Esophagus squamous epithelium (tissue), 5 donors: ENCODE measurements around the gene NOTUM. TPM values are rescaled to one million over a fixed set of nuclear protein-coding genes. Genes with fewer than 3 reads are reported as not detected.

Experiments used
- DNase-seq: peaks from one replicate; lab custom pipeline; 2025; lab: John Stamatoyannopoulos, UW
- H3K27ac ChIP-seq, 4 donors: fragments of 200-600 bp; sonication (generic); one replicate each; pipeline ENCODE4 v1.5.1; 2016 to 2019; ENCODE audit warnings: mild to moderate bottlenecking in 1 of 4
- H3K27me3 ChIP-seq, 4 donors: fragments of 200-600 bp; sonication (generic); 1 replicate in 3 of 4; 2 replicates in 1 of 4; pipeline versions ENCODE4 v1.5.1 to v1.6.0; 2017 to 2021; ENCODE audit warnings: antibody characterized with exemption in 1 of 4
- H3K36me3 ChIP-seq, 3 donors: fragments of 200-600 bp; sonication (generic); one replicate each; pipeline ENCODE4 v1.5.1; 2016 to 2019
- H3K4me1 ChIP-seq, 3 donors: fragments of 200-600 bp; sonication (generic); one replicate each; pipeline ENCODE4 v1.5.1; 2017 to 2019
- H3K4me3 ChIP-seq, 4 donors: fragments of 200-600 bp; sonication (generic); 1 replicate in 3 of 4; 2 replicates in 1 of 4; pipeline ENCODE4 v1.5.1; 2016 to 2019; ENCODE audit warnings: mild to moderate bottlenecking in 2 of 4, moderate library complexity in 1 of 4
- H3K9me3 ChIP-seq, 3 donors: fragments of 200-600 bp; sonication (generic); one replicate each; pipeline ENCODE4 v1.5.1; 2016 to 2019
- POLR2A ChIP-seq, 4 donors: fragments of 450-650 bp; IDR thresholded peaks; one replicate each; pipeline ENCODE4 v1.6.1; 2017; ENCODE audit warnings: antibody characterized with exemption in 4 of 4, mild to moderate bottlenecking in 4 of 4, moderate library complexity in 3 of 4
- WGBS, 2 donors: methylation state at CpG; one replicate each; pipeline ENCODE4 v1.1.5; 2018; 5-methylcytosine and 5-hydroxymethylcytosine counted together
- intact Hi-C: fragments of 100-400 bp; cut with DNase I; formaldehyde crosslinking; loops from one replicate; pipeline ENCODE4 v1.15.0; 2022
- total RNA-seq, 4 donors: library from RNA; depleted of rRNA; stranded (reverse); fragments of >200 nt; gene quantifications; one replicate each; pipeline ENCODE4 v1.1.0, GENCODE V29; 2016
- TF ChIP-seq, protein P1 (sequence below), 6 experiments: fragments of 450-650 bp in 4 of 6; fragments of 200-600 bp in 2 of 6; sonication (generic) in 2 of 6; IDR thresholded peaks; one replicate each; pipeline ENCODE4 v1.5.1; 2016 to 2019; ENCODE audit warnings: antibody characterized with exemption in 6 of 6, mild to moderate bottlenecking in 4 of 6, moderate library complexity in 4 of 6
- donor health status: DM: yes; HTN: yes; CAD: no.

Gene NOTUM
- under 1 TPM in 3 of 4 donors, not detected in 1; 0.11 to 0.94 (median 0.19) TPM for total RNA-seq

DNA sequence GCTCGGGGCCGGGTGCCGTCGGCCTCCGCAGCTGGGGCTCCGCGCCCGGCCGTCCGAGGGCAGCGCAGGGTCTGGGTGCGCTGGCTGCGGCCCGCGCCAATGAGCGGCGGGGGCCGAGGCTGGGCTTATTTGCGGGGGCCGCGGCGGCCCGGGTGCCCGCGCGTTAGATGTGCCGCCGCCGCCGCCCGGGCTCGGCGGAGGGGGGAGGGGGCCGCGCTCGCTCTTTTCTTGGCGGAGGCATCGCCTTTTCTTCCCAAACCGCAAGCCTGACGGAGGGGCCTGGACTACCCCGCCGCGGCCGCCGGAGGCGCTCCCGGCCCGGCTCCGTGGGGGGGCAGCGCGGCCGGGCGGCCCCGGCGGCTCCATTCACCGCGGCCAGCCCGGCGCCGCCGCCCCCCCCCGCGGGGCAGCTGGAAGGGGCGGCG lies at the start of gene NOTUM:
Gene NOTUM, minus strand, starts transcription at position 101 of the 425 bp plus-strand sequence. CDS start 278 bp downstream, outside the sequence.
- intact Hi-C loops: no loop called here
- Histone ChIP-seq H3K36me3 (no peaks in the 10 kb centered on the region), H3K27me3 (peaks cover 17 to 93% (median 24%) of the 10 kb centered on the region in 4 donors), H3K9me3 (no peaks in the 10 kb centered on the region), H3K27ac (no peak within 1 kb of the TSS), H3K4me1 (peaks cover 12 to 48% (median 32%) of the 10 kb centered on the region in 3 donors), H3K4me3 (peak within 1 kb of the TSS; percentile 29 to 72 (median 42))
- TF ChIP-seq, protein P1, sequence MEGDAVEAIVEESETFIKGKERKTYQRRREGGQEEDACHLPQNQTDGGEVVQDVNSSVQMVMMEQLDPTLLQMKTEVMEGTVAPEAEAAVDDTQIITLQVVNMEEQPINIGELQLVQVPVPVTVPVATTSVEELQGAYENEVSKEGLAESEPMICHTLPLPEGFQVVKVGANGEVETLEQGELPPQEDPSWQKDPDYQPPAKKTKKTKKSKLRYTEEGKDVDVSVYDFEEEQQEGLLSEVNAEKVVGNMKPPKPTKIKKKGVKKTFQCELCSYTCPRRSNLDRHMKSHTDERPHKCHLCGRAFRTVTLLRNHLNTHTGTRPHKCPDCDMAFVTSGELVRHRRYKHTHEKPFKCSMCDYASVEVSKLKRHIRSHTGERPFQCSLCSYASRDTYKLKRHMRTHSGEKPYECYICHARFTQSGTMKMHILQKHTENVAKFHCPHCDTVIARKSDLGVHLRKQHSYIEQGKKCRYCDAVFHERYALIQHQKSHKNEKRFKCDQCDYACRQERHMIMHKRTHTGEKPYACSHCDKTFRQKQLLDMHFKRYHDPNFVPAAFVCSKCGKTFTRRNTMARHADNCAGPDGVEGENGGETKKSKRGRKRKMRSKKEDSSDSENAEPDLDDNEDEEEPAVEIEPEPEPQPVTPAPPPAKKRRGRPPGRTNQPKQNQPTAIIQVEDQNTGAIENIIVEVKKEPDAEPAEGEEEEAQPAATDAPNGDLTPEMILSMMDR (IDR thresholded peaks at IDR 0.05): peak in 2 of 6 experiments; percentile 8 to 25
- TF ChIP-seq POLR2A (IDR thresholded peaks at IDR 0.05): no peak
- no peak for DNase-seq
- WGBS, 2 donors: no CpG with 5 or more reads among the region's 65 CpGs

DNA sequence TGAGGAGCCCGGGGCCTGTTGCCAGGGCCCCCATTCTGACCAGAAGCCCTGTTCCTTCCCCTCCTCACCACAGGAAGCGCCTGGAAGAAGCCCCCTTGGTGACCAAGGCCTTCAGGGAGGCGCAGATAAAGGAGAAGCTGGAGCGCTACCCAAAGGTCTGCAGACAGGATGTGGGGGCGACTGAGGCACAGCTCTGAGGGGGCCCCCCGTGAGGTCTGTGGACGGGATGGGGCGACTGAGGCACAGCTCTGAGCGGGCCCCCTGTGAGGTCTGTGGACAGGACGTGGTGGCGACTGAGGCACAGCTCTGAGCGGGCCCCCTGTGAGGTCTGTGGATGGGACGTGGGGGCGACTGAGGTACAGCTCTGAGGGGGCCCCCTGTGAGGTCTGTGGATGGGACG lies 48.4 kb upstream of the NOTUM start:
- WGBS, 2 donors: 60 to 80% methylated on average over 1 to 7 of the region's 15 CpGs
- Histone ChIP-seq H3K27me3 (no peaks in the 10 kb centered on the region), H3K36me3 (peaks cover 0 to 35% (median 0%) of the 10 kb centered on the region in 3 donors), H3K9me3 (no peaks in the 10 kb centered on the region), H3K4me3 (no peak overlapping the region), H3K4me1 (peaks cover 5 to 48% (median 16%) of the 10 kb centered on the region in 3 donors), H3K27ac (no peak overlapping the region)
- intact Hi-C loops: no loop called here
- DNase-seq: no peak
- TF ChIP-seq, protein P1 (IDR thresholded peaks at IDR 0.05): no peak
- no peak for TF ChIP-seq POLR2A (IDR thresholded peaks at IDR 0.05)

DNA sequence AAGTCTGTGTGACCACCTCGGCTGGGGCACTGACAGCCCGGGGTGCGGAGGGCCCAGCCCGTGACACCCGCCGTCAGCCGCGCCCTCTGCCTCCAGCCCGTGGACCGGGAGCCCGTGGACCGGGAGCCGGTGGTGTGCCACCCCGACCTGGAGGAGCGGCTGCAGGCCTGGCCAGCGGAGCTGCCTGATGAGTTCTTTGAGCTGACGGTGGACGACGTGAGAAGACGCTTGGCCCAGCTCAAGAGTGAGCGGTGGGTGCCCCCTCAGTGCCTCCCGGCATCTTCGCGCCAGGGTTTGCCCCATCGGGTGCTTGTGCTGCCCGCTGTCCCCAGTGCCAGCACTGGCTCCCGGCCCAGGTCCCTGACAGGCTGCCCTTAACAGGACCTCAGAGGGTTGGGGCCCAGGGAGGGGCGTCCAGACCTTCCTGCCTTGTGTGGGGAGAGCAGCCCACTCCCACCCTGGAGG lies 48.0 kb upstream of the NOTUM start:
- DNase-seq: no peak
- peaks cover 2 to 48% (median 18%) of the 10 kb centered on the region in 3 donors for H3K4me1 ChIP-seq
- no CpG with 5 or more reads among the region's 28 CpGs for WGBS, 2 donors
- no peak overlapping the region for H3K27ac ChIP-seq
- H3K36me3 ChIP-seq: peaks cover 0 to 35% (median 0%) of the 10 kb centered on the region in 3 donors
- TF ChIP-seq POLR2A (IDR thresholded peaks at IDR 0.05): no peak
- no peaks in the 10 kb centered on the region for H3K9me3 ChIP-seq
- no peaks in the 10 kb centered on the region for H3K27me3 ChIP-seq
- intact Hi-C loops: no loop called here
- H3K4me3 ChIP-seq: no peak overlapping the region

DNA sequence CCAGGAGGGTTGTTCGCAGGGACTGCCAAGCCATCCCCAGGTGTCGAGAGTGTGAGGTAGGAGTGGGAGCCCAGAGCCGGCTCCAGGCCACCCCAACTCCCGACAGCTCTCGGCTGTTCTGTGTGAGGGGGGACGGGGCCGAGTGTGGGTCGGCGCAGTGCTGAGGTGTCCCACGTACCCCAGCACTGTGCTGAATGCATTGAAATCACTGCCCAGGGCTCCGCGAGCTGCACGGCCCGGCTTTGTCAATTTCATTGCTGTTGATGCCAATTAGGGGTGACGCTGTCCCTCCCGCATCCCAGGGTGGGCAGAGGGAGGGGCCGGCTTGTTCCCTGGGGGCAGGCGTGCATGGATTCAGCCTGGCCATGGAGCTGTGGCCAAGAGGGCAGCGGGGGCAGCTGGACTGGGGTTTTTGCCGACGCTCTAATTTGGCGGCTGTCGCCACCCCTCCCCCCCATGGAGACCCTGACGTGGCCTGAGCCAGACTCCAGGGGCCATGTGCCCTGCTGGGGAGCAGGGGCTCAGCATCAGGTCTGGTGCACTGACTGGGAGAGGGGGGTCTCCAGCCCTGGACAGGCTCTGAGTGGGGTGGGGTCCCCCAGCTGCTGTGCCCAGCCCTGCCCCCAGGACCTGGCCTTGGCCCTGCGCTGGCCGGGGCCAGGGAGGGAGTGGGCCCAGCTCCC lies 47.4 kb upstream of the NOTUM start:
- peaks cover 3 to 48% (median 23%) of the 10 kb centered on the region in 3 donors for H3K4me1 ChIP-seq
- no peak for TF ChIP-seq POLR2A (IDR thresholded peaks at IDR 0.05)
- TF ChIP-seq, protein P1 (IDR thresholded peaks at IDR 0.05): no peak
- no peaks in the 10 kb centered on the region for H3K27me3 ChIP-seq
- H3K27ac ChIP-seq: no peak overlapping the region
- H3K4me3 ChIP-seq: no peak overlapping the region
- intact Hi-C loops: no loop called here
- H3K9me3 ChIP-seq: no peaks in the 10 kb centered on the region
- WGBS, 2 donors: 86 to 90% methylated on average over 4 to 7 of the region's 26 CpGs
- peaks cover 0 to 35% (median 0%) of the 10 kb centered on the region in 3 donors for H3K36me3 ChIP-seq
- no peak for DNase-seq

DNA sequence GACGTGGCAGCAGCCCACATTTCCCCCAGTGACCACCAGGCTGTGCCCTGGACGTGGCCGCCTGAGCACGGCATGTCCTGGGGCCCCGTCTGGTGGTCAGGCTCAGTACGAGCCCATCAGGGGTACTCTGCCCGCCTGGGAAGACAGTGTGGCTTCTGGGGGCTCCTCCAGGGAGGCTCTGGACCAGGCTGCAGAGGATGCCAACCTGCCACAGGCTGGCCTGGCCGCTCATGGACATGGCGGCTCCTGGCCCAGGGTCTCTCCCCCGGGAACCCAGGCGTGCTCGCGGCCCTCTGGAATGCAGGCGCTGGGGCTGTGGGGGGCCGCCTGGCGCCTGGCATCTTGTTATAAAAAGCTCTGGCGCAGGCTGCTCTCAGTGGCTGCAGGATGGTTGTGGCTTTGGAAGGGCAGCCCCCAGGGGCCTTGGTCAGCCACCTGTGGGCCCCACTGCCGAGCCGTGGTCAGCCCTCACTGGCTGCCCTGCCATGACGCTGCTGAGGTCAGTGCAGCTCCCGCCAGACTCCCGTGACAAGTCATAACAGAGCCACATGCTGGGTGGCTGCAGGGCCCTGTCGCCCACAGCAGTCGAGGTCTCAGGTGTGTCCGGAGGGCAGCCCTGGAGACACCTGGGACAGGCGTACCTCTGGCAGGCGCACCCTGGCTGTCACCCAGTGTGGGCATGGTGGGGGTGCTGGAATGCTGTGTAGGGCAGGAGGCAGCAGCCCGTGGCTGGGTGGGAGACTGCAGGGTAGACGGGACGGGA lies 46.7 kb upstream of the NOTUM start:
- WGBS, 2 donors: 94% methylated on average over 3 of the region's 30 CpGs; no CpG with 5 or more reads in 1 of the 2 donors
- peaks cover 0 to 35% (median 0%) of the 10 kb centered on the region in 3 donors for H3K36me3 ChIP-seq
- intact Hi-C loops: no loop called here

More for the DNA sequence above, 46.7 kb upstream of the NOTUM start:
- no peak for DNase-seq
- H3K4me3 ChIP-seq: no peak overlapping the region
- no peak overlapping the region for H3K27ac ChIP-seq
- no peaks in the 10 kb centered on the region for H3K9me3 ChIP-seq
- peaks cover 6 to 48% (median 22%) of the 10 kb centered on the region in 3 donors for H3K4me1 ChIP-seq
- H3K27me3 ChIP-seq: no peaks in the 10 kb centered on the region
- no peak for TF ChIP-seq POLR2A (IDR thresholded peaks at IDR 0.05)
- TF ChIP-seq, protein P1 (IDR thresholded peaks at IDR 0.05): no peak
